Gastroesophageal sphincter (tissue), 3 donors: ENCODE data around the gene CDCA5.

Experiments
- CTCF ChIP-seq, 4 experiments: fragments of 200-600 bp in 2 of 4; fragments of 450-650 bp in 2 of 4; sonication (generic) in 1 of 4; IDR thresholded peaks; one replicate each; pipeline ENCODE4 v1.5.1; 2017 to 2019; ENCODE audit warnings: antibody characterized with exemption in 4 of 4, mild to moderate bottlenecking in 2 of 4, moderate library complexity in 2 of 4
- POLR2A ChIP-seq, 2 donors: fragments of 450-650 bp; IDR thresholded peaks; one replicate each; pipeline ENCODE4 v1.6.1; 2017; ENCODE audit warnings: antibody characterized with exemption in 2 of 2, mild to moderate bottlenecking in 2 of 2, moderate library complexity in 1 of 2
- POLR2AphosphoS5 ChIP-seq: sonication (generic); formaldehyde crosslinking; IDR thresholded peaks from one replicate; pipeline ENCODE4 v1.6.1; 2017; ENCODE audit warnings: antibody characterized with exemption

DNA sequence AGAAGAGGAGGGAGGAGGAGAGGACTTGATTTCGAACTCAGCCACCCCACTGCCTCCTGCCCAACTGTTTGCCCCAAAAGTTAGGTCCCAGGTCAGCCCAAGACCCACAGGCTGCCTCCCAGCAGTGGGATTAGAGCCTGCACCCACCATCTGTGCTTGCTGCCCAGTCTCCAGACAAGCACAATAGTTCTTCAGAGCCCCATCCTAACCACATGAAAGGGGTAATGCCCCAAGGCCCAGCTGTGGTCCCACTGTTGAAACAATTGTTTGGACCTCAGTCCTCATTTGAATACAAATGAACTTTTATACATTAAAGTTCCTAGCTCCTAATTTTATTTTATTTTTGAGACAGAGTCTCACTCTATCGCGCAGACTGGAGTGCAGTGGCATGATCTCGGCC lies 6.8 kb upstream of the CDCA5 start:
- no peak for TF ChIP-seq CTCF (IDR thresholded peaks at IDR 0.05)
- TF ChIP-seq POLR2A (IDR thresholded peaks at IDR 0.05): no peak
- TF ChIP-seq POLR2AphosphoS5: no peak
